Ishikawa (cell line): Measurements from ENCODE around the gene GPR78.

ENCODE experiments used
- CEBPB ChIP-seq: IDR thresholded peaks from 2 replicates; pipeline ENCODE4 v1.6.1; 2012
- CREB1 ChIP-seq: IDR thresholded peaks from 2 replicates; pipeline ENCODE4 v1.6.1; 2012; ENCODE audit warnings: low read depth
- EGR1 ChIP-seq: IDR thresholded peaks from 2 replicates; pipeline ENCODE4 v1.6.1; 2012
- EP300 ChIP-seq: IDR thresholded peaks from 2 replicates; pipeline ENCODE4 v1.6.1; 2012; ENCODE audit warnings: borderline replicate concordance
- YY1 ChIP-seq: IDR thresholded peaks from 2 replicates; pipeline ENCODE4 v1.6.1; 2012; ENCODE audit warnings: low read depth
- TF ChIP-seq, protein P1 (sequence below): IDR thresholded peaks from 2 replicates; pipeline ENCODE4 v1.6.1; 2012

DNA sequence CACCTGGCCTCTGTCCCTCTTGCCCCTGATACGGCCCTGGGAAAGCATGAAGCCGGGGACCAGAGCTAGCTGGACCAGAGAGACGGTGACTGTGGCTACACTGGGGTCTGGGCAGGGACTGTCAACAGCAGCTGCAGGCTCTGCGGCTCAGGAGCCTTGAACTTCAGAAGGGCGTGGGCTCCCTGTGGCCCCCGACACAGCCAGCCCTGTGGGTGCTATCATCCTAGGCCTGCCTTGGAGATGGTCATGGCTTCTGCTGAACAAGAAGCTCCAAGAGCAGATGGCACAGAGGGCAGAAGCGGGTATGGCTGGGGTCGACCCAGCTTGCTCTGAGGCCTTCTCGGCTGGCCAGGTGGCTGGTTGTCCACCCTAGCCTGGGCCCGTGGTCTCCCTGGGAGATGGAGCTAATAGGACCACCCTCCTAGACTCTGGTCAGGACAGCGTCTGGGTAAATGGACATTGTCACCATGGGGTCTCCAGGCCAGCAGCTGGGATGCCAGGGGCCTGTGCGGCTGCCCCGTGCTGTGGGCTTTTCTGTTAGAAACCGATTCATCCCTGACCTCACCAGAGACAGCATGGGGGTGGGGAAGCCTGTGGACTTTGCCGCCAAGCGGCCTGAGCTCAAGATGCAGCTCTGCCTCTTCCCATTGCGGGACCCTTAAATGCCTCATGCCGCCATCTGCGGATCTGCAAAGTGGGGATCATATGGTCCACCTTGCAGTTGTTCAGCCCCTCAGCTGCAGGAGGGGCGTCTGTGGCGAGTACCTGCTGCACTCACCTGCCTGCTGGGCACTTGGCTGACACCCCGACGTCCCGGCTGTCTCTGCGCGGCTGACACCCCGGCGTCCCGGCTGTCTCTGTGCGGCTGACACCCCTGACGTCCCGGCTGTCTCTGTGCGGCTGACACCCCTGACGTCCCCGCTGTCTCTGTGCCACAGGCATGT is 33.5 kb downstream of the GPR78 start:
- TF ChIP-seq CEBPB: no peak
- TF ChIP-seq CREB1: no peak
- no peak for TF ChIP-seq YY1
- no peak for TF ChIP-seq EGR1
- TF ChIP-seq, protein P1, sequence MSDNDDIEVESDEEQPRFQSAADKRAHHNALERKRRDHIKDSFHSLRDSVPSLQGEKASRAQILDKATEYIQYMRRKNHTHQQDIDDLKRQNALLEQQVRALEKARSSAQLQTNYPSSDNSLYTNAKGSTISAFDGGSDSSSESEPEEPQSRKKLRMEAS: no peak
- no peak for TF ChIP-seq EP300
